Osteoblast (primary cell): ENCODE measurements around the gene RANBP6. TPM values are rescaled to one million over a fixed set of nuclear protein-coding genes. Genes with fewer than 3 reads are reported as not detected.
"Not testable (repeated sequence)": the region's sequence is repeated elsewhere in the genome, so short reads cannot be mapped to it uniquely, and the experiment has no call there.

ENCODE experiments used
- DNase-seq: peaks from one replicate; pipeline ENCODE4 v3.0.0; 2011; ENCODE audit warnings: low spot score, mixed read lengths; ENCODE audit not compliant: insufficient read length; ENCODE audit errors: missing footprints
- H2AFZ ChIP-seq: 2 replicates; pipeline ENCODE4 v1.6.0; 2011; ENCODE audit warnings: mild to moderate bottlenecking, low read length
- H3K27ac ChIP-seq: 2 replicates; pipeline ENCODE4 v1.5.1; 2011; ENCODE audit warnings: mild to moderate bottlenecking, low read depth, low read length, moderate library complexity
- H3K27me3 ChIP-seq: 2 replicates; pipeline ENCODE4 v1.6.0; 2012; ENCODE audit warnings: mild to moderate bottlenecking, control low read depth, inconsistent platforms, low read length, moderate library complexity; ENCODE audit not compliant: insufficient read depth
- H3K36me3 ChIP-seq: 2 replicates; pipeline ENCODE4 v1.5.1; 2011; ENCODE audit warnings: mild to moderate bottlenecking, low read length, control low read depth, moderate library complexity; ENCODE audit not compliant: insufficient read depth
- H3K4me1 ChIP-seq: 2 replicates; pipeline ENCODE4 v1.5.1; 2011; ENCODE audit warnings: mild to moderate bottlenecking, low read length, control low read depth, moderate library complexity; ENCODE audit not compliant: insufficient read depth
- H3K4me2 ChIP-seq: 2 replicates; pipeline ENCODE4 v1.6.0; 2011; ENCODE audit warnings: mild to moderate bottlenecking, low read length; ENCODE audit not compliant: insufficient read depth
- H3K4me3 ChIP-seq: fragments of 200-600 bp; sonication (generic); 3 replicates; pipeline ENCODE4 v1.5.1; 2012; ENCODE audit warnings: mild to moderate bottlenecking, low read length, inconsistent platforms; ENCODE audit not compliant: insufficient read depth
- H3K79me2 ChIP-seq: 2 replicates; pipeline ENCODE4 v1.6.0; 2012; ENCODE audit warnings: mild to moderate bottlenecking, low read length, control low read depth, inconsistent platforms; ENCODE audit not compliant: insufficient read depth
- H3K9me3 ChIP-seq: 2 replicates; pipeline ENCODE4 v1.5.1; 2011; ENCODE audit warnings: low read depth, low read length, control low read depth
- H4K20me1 ChIP-seq: 2 replicates; pipeline ENCODE4 v1.6.0; 2012; ENCODE audit warnings: mild to moderate bottlenecking, low read length, control low read depth; ENCODE audit not compliant: insufficient read depth
- total RNA-seq: library from RNA; depleted of rRNA; stranded (reverse); fragments of >200 nt; gene quantifications from 2 replicates; pipeline ENCODE4 v1.2.3, GENCODE V29; 2012
- TF ChIP-seq, protein P1 (sequence below): IDR thresholded peaks from 2 replicates; pipeline ENCODE4 v1.5.1; 2011; ENCODE audit warnings: mild to moderate bottlenecking, low read depth, low read length, moderate library complexity; ENCODE audit errors: extremely low read depth

RANBP6 gene
- total RNA-seq, 1 donor: 19.9 TPM

DNA sequence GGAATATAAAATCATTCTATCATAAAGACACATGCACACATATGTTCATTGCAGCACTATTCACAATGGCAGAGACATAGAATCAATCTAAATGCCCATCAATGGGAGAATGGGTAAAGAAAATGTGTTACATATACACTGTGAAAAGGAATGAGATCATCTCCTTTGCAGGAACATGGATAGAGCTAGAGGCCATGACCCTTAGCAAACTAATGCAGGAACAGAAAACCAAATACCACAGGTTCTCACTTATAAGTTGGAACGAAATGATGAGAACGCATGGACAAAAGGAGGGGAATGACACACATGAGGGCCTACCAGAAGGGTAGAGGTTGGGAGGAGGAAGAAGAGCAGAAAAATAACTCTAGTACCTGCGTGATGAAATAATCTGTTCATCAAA lies 21.0 kb upstream of the RANBP6 start:
- Histone ChIP-seq H3K79me2 (no peaks in the 10 kb centered on the region), H3K4me3 (no peak overlapping the region), H3K4me1 (no peaks in the 10 kb centered on the region), H3K9me3 (no peaks in the 10 kb centered on the region), H2AFZ (no peak overlapping the region), H3K36me3 (no peaks in the 10 kb centered on the region), H3K27me3 (peaks cover 2% of the 10 kb centered on the region), H4K20me1 (no peaks in the 10 kb centered on the region), H3K27ac (no peak overlapping the region), H3K4me2 (no peak overlapping the region)
- TF ChIP-seq, protein P1, sequence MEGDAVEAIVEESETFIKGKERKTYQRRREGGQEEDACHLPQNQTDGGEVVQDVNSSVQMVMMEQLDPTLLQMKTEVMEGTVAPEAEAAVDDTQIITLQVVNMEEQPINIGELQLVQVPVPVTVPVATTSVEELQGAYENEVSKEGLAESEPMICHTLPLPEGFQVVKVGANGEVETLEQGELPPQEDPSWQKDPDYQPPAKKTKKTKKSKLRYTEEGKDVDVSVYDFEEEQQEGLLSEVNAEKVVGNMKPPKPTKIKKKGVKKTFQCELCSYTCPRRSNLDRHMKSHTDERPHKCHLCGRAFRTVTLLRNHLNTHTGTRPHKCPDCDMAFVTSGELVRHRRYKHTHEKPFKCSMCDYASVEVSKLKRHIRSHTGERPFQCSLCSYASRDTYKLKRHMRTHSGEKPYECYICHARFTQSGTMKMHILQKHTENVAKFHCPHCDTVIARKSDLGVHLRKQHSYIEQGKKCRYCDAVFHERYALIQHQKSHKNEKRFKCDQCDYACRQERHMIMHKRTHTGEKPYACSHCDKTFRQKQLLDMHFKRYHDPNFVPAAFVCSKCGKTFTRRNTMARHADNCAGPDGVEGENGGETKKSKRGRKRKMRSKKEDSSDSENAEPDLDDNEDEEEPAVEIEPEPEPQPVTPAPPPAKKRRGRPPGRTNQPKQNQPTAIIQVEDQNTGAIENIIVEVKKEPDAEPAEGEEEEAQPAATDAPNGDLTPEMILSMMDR: no peak
- DNase-seq: no peak

DNA sequence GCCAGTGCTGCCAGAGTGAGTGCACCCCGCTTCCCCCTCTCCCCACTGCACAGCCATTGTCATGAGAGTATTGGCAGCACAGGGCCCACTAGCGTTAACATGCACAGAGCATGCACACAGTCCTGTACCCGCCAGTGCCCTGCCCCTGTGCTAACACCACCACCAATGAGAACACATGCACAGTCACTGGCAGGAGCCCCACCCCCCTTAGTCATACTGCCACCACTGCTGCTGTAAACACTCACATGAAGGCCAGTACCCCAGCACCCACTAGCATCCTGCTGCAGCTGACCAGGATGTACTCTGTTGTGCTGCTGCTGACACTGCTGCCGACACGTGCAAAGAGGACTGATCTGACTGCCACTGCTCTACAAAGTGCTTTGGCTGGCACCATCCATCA lies 19.5 kb upstream of the RANBP6 start:
- Histone ChIP-seq H3K4me3 (no peak overlapping the region), H3K27ac (no peak overlapping the region), H3K79me2 (no peaks in the 10 kb centered on the region), H2AFZ (no peak overlapping the region), H3K4me2 (no peak overlapping the region), H3K36me3 (no peaks in the 10 kb centered on the region), H3K9me3 (no peaks in the 10 kb centered on the region), H3K27me3 (peaks cover 2% of the 10 kb centered on the region), H4K20me1 (no peaks in the 10 kb centered on the region), H3K4me1 (no peaks in the 10 kb centered on the region)
- TF ChIP-seq, protein P1: no peak
- DNase-seq: no peak

DNA sequence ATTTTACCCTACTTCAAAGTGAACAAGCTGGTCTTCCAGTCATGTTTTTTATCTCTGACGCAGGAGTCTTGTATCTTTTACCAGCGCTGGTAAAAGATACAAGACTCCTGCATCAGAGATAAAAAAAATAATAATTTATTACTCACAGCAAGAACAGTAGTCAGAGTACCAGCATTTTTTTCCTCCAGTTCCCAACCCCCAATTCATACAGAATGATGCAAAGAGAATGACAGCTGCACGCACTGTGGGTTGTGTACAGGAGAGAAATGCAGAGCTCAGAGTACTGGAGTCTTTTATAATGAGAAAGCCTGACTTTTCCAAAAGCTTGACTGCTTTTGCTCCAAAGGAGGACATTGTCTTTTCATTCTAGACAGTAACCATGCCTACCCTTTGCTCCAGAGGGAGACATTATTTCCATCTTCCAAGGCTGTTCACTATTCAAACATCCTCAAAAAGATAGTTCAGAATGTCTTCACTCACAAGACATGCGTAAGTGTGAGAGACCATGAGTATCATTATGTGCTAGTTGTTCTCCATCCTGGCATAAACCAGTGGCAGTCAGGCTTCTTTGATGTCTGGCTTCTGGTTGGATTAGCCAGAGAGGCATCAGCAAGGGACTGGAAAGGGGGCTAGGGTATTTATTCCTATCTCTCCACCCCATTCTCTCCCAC lies 14.3 kb upstream of the RANBP6 start:
- no peak overlapping the region for H3K4me3 ChIP-seq
- TF ChIP-seq, protein P1: no peak
- no peak overlapping the region for H2AFZ ChIP-seq
- no peaks in the 10 kb centered on the region for H3K4me1 ChIP-seq
- no peak overlapping the region for H3K4me2 ChIP-seq
- DNase-seq: no peak
- peaks cover 8% of the 10 kb centered on the region for H3K27me3 ChIP-seq
- H3K79me2 ChIP-seq: no peaks in the 10 kb centered on the region
- H3K27ac ChIP-seq: no peak overlapping the region
- no peaks in the 10 kb centered on the region for H4K20me1 ChIP-seq
- no peaks in the 10 kb centered on the region for H3K36me3 ChIP-seq
- no peaks in the 10 kb centered on the region for H3K9me3 ChIP-seq

DNA sequence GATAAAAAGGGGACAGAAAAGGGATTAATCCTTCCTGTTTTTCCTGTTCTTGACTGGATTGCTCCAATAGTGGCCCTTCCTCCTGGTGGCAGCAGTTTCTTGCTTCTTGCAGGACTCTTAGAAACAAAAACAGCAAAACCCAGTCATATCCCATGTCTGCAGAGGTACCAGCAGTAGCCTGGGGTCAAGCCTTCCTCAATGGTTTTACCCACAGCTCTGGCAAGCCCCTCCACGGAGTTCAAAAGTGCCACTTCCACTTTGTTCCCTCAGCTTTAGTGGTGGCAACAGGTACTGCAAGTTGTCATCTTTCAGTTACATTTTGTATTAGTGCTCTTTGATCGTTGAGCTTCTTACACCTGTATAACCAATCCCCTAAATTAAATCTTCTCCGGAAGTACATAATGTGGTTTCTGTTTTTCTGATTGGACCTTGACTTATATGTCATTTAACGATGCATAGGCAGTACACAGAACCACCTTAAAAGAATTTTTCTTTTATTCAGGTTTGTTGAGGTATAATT lies 8.7 kb upstream of the RANBP6 start:
- Histone ChIP-seq H3K4me3 (peak overlapping the region; percentile 17), H3K9me3 (no peaks in the 10 kb centered on the region), H2AFZ (peak overlapping the region; percentile 52), H3K27me3 (peaks cover 13% of the 10 kb centered on the region), H3K79me2 (no peaks in the 10 kb centered on the region), H4K20me1 (no peaks in the 10 kb centered on the region), H3K36me3 (no peaks in the 10 kb centered on the region), H3K27ac (no peak overlapping the region), H3K4me2 (peak overlapping the region; percentile 60), H3K4me1 (no peaks in the 10 kb centered on the region)
- DNase-seq: peak; percentile 58
- TF ChIP-seq, protein P1: peak; percentile 58

DNA sequence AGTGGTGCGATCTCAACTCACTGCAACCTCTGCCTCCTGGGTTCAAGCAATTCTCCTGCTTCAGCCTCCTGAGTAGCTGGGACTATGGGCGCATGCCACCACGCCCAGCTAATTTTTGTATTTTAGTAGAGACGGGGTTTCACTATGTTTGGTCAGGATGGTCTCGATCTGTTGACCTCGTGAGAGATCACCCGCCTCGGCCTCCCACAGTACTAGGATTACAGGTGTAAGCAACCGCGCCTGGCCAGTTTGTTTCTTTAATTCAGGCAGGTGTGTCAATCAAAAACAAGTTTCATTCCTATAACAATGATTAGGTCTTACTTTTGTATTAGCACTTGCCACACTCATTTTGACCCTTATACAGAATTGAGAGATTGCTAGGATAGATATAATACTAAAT lies 1.6 kb upstream of the RANBP6 start:
- DNase-seq, H3K27ac ChIP-seq, H2AFZ ChIP-seq, H3K4me3 ChIP-seq, H3K4me2 ChIP-seq, H3K9me3 ChIP-seq, H3K27me3 ChIP-seq: not testable (repeated sequence)
- peaks cover 32% of the 10 kb centered on the region for H3K79me2 ChIP-seq
- H3K4me1 ChIP-seq: peaks cover 15% of the 10 kb centered on the region
- H3K36me3 ChIP-seq: peaks cover 12% of the 10 kb centered on the region
- H4K20me1 ChIP-seq: peaks cover 11% of the 10 kb centered on the region
